GM21526 (cell line): Measurements from ENCODE around the gene THAP9.
"Not testable (repeated sequence)": the region's sequence is repeated elsewhere in the genome, so short reads cannot be mapped to it uniquely, and the experiment has no call there.

Experiments
- ATAC-seq: cut with Tn5 transposase; IDR thresholded peaks from one replicate; pipeline ENCODE4 v1.9.1; 2021; ENCODE audit warnings: moderate library complexity; ENCODE audit not compliant: unreplicated experiment, low FRiP score

Gene THAP9, protein sequence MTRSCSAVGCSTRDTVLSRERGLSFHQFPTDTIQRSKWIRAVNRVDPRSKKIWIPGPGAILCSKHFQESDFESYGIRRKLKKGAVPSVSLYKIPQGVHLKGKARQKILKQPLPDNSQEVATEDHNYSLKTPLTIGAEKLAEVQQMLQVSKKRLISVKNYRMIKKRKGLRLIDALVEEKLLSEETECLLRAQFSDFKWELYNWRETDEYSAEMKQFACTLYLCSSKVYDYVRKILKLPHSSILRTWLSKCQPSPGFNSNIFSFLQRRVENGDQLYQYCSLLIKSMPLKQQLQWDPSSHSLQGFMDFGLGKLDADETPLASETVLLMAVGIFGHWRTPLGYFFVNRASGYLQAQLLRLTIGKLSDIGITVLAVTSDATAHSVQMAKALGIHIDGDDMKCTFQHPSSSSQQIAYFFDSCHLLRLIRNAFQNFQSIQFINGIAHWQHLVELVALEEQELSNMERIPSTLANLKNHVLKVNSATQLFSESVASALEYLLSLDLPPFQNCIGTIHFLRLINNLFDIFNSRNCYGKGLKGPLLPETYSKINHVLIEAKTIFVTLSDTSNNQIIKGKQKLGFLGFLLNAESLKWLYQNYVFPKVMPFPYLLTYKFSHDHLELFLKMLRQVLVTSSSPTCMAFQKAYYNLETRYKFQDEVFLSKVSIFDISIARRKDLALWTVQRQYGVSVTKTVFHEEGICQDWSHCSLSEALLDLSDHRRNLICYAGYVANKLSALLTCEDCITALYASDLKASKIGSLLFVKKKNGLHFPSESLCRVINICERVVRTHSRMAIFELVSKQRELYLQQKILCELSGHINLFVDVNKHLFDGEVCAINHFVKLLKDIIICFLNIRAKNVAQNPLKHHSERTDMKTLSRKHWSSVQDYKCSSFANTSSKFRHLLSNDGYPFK

DNA sequence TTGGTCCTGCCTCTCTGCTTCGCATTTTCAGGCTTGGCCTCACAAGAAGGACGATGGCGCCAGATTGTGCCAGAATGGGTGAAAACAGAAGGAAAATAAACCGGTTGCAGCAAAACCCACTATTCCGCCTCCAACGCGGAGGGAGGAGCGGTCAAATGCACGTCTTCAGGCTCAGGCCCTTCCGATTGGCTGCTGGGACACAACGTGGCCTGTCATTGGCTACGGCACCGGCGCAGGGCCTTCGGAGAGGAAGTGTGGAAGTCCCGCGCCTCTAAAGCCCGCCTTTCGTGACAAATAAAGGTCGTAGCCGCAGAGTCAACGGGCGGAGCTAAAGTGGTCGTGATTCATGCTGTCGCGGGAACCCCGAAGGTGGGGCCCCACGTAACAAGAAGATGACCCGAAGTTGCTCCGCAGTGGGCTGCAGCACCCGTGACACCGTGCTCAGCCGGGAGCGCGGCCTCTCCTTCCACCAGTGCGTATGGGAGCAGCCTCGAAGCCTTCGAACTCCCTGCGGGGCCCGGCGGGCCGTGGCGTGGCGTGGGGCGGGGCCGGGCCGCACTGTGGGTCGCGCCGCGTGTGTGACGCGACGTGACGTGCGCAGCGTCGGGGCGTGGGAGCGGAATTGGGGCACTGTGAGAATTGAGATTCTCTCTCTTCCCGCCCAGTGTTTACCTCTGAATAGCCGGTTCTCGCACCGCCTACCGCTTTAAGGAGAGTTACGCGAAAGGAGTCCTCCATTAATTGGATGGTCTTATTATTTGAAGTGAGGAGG, at the start of gene THAP9:
Gene THAP9, plus strand, starts transcription at position 325 of the 772 bp plus-strand sequence. Its CDS starts 68 bp downstream, at position 393.
- ATAC-seq: peak; percentile 86

DNA sequence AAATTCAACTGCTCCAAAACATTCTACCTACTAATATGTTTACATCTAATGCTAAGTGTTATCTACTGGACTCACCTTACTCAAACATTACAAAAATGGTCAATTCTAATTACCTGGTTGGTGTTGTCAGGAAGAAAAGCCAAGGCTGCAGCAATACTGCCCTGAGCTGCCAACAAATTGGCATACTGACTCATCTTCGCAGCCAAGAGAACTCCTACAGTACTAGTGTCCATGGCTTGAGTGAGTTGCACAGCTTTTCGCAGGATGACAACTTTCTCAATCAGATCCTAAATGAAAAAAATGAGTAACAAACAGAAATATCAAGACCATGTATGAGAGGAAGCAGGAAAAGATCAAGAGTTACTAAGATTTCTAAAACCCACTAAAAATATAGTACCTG, 49.2 kb upstream of the THAP9 start:
- no peak for ATAC-seq

DNA sequence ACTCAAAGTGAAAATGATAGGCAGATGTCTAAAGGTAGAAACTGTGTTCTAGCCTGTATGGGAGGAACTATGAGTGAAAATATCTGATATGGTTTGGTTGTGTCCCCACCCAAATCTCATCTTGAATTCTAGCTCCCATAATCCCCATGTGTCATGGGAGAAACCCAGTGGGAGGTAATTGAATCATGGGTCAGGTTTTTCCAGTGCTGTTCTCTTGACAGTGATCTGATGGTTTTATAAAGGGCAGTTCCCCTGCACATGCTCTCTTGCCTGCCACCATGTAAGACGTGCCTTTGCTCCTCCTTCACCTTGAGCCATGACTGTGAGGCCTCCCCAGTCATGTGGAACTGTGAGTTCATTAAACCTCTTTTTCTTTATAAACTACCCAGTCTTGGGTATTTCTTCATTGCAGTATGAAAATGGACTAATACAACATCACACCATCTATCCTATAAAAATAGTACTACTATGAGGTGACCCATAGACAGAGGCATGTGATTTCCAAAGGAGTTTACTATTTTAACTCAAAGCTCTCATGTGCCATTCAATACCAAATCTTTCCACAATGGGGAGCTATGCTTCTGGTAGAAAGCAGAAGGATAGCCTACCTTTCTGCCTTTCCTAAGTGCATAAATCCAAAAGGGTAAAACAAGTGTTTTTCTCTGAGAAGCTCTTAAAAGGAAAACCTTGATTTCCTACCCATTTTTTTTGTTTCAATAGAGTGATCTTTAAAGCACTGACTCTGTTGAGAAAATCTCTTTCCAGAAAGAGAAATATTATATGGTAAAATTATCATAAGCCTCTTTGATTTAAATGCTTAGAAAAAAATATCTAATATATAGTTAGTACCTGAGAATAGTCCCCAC, 48.4 kb upstream of the THAP9 start:
- no peak for ATAC-seq

DNA sequence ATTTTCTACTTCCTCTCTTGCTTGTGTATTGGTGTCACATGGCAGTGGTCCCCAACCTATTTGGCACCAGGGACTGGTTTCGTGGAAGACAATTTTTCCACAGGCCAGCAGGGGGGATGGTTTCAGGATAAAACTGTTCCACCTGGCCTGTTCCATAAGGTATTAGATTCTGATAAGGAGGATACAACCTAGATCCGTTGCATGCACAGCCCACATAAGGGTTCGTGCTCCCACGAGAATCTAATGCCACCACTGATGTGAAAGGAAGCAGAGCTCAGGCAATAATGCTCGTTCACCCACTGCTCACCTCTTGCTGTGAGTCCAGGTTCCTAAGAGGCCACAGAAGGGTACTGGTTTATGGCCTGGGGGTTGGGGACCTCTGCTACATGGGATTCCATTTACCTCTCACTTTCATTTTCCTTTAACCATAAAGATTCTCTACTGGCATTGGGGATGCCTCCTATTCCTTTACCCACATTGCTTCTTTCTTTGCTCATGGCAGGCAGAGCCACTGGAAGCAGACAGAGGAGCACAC, 47.7 kb upstream of the THAP9 start:
- ATAC-seq: no peak

DNA sequence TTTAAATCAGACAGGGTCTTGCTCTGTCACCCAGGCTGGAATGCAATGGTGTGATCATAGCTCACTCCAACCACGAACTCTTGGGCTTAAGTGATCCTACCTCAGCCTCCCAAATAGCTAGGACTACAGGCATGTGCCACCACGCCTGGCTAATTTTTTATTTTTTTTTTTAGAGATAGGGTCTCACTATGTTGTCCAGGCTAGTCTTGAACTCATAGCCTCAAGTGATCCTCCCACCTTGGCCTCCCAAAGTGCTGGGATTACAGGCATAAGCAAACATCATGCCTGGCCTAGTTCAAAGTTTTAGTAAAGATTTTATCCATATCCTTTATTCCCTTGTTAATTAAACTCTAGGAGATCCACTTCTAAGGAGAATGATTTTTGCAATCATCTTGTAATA, 40.0 kb upstream of the THAP9 start:
- ATAC-seq: not testable (repeated sequence)

DNA sequence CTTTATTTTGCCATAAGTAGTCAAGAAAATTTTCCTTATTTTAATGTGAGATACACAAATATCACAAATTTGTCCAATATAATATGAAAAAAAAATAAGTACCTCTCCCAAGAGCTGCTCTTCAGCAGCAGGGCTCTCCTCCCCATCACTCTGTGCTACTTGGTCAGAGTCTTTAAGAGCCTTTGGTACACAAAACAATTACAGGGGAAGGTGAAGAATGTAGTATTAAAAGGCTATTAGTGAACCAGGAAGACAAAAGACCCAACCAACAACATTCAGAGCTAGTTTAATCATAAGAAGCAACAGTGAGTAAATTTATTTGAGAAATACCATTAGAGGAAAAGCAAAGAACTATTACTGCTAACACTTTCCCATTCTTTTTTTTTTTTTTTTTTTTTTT, 39.0 kb upstream of the THAP9 start:
- ATAC-seq: no peak

DNA sequence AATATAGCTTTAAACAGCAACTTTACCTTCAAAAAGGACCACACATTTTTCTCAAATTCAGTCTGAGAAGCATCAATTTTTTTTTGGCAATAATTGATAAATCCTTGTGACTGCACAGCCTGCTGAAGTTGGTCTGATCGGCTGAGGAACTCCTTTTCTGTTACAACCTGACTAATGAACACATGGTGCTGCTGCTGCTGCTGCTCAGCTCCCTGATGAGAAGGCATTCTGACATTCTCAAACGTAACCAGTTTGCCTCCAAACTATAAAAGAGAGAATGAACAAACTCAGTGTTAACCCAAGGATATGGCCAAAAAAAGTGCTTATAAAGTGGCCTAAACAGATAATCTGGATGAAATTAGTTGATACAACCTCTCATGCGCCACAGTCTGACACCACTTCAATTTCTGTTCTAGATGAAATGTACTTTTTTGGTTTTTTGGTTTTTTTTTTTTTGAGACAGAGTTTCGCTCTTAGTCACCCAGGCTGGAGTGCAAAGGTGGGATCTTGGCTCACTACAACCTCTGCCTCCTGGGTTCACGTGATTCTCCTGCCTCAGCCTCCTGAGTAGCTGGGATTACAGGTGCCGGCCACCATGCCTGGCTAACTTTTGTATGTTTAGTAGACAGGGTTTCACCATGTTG, 36.1 kb upstream of the THAP9 start:
- no peak for ATAC-seq

DNA sequence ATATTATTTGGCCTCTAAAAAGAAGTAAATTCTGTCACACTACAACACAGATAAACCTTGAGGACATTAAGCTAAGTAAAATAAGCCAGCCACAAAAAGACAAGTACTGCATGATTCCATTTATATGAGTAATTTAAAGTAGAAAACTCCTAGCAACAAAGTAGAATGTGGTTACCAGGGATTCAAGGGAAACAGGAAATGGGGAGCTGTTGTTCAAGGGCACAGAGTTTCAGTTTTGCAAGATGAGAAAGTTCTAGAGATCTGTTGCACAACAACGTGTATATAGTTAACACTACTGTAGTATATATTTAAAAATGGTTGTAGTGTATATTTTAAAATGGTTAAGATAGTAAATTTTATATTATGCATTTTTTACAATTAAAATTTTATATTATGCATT, 34.9 kb upstream of the THAP9 start:
- no peak for ATAC-seq

DNA sequence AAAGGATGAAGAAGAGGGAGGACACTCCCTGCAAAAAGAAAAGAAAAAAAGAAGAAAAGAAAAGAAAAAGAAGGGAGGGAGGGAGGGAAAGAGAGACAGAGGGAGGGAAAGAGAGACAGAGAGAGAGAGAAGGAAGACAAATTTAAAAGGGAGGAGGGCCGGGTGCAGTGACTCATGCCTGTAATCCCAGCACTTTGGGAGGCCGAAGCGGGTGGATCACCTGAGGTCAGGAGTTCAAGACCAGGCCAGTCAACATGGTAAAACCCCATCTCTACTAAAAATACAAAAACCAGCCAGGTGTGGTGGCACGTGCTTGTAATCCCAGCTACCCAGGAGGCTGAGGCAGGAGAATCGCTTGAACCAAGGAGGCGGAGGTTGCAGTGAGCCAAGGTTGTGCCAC, 34.5 kb upstream of the THAP9 start:
- not testable (repeated sequence) for ATAC-seq

DNA sequence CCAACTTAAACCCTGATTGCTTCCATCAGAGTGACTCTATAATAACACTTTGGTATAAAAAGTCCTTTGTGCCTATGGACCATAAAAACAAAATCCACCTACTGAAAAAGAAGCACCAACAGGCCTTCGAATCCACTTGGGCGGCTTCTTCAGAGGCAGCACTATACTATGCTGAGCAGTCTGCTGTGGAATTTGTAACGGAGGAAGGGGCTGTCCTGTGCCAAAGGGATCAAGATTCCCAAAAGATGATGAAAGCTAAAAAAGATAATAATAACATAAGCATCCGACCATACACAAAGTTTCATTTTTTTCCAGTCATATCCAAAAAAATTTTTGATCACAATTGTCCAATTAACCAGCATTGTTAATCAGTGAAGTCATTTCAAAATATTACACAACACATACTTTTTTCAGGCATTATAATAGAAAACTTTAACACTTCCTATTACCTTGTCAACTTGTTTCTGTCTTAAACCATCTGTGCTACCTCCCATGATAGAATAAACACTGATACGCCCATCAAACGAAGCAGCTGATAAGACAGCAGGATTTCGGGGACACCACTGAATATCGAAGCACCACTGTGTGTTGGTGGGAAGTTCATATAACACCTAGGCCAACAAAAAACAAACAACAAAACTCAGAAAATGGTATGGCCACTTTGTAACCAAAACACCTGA, 33.7 kb upstream of the THAP9 start:
- ATAC-seq: no peak

DNA sequence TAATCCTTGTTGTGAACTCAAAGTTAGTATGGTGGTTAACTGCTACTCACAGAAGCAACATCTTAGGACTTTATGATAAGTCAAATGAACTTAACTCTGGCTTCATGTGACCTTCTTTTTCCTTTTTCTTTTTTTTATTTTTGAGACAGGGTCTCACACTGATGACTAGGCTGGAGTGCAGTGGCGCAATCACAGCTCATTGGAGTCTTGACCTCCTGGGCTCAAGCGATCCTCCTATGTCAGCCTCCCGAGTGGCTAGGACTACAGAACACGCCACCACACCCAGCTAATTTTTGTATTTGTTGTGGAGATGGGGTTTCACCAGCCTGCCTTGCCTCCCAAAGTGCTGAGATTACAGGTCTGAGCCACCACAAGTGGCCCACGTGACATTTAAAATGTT, 32.0 kb upstream of the THAP9 start:
- no peak for ATAC-seq

DNA sequence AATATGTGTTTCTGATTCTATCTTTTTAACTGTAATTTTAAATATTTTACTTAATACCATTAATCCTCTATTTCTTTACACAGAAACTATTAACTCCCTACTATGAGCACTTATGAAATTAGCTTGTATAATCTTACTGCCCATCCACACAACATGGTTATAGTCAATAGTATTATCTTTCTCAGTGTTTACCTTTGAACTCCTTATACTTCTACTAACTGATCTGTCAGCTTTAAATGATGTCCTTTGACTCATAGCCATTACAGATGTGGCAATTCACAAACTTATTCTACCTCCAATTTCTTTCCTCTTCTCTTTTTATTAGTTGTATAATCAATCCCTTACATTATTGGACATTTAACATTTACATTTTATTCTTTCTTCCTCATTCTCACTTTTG, 15.1 kb upstream of the THAP9 start:
- no peak for ATAC-seq

DNA sequence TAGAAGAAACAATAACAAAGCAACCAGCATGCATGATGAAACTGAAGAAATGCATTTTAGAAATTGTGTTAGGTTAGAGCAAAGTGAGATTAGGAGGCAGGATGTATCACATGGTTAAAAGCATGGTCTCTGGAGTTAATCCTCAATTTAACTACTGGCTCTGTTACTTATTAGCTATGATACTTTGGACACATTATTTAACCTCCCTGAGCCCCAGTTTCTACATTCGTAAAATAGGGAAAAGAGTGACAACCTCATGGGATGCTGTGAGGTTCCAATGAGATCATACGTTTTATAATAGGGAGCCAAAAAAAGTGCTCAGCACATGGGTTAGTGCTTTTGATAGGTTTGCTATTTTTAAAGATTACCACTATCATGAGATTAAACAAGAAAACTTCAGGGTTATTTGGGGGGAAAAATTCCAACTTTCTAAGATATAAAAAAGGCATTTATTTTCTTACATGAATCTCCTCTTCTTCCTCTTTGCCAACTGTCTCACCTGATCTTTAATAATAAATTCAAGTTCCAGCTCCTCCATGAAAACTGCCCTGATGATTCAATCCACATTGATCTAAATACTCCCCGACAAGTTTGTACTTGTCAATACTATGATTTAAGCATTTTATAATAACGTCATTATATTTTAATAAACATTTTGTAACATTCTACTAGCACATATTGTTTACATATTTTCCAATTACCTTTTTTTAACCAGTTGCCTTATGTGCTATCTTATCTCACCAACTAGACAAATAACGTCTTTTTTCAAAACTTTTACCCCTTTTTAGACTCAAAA, 14.2 kb upstream of the THAP9 start:
- ATAC-seq: no peak

DNA sequence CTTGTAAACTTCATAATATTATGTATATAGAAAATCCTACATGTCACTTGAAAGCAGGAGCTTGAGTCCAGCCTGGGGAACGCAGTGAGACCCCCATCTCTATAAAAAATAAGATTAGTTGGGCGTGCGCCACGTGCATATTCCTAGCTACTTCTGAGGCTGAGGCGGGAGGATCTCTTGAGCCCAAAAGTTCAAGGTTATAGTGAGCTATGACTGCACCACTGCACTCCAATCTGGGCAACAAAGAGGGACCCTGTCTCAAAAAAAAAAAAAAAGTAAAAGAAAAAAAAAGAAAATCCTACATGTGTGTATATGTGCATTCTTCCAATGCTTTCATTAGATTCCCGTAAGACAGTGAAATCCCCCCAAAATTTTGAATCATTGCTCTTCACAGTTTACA, 11.2 kb upstream of the THAP9 start:
- no peak for ATAC-seq

DNA sequence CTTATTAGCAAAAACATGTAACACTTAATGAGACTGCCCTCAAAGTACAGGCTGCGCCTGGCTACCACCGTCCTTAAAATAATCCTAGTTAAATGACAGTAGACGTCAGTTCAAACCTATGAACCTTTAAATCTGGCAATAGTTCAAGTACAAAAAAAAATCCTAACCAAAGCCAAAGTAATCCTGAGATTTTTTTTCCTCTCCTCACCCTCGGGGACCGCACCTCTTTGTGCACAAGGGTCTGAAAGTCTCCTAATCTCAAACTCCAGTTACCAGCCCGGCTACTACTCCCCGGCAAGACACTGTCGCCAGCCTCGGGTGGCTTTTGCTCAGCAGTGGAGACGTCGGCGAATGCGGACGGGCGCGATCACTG, 10.0 kb upstream of the THAP9 start:
- ATAC-seq: peak; percentile 1

DNA sequence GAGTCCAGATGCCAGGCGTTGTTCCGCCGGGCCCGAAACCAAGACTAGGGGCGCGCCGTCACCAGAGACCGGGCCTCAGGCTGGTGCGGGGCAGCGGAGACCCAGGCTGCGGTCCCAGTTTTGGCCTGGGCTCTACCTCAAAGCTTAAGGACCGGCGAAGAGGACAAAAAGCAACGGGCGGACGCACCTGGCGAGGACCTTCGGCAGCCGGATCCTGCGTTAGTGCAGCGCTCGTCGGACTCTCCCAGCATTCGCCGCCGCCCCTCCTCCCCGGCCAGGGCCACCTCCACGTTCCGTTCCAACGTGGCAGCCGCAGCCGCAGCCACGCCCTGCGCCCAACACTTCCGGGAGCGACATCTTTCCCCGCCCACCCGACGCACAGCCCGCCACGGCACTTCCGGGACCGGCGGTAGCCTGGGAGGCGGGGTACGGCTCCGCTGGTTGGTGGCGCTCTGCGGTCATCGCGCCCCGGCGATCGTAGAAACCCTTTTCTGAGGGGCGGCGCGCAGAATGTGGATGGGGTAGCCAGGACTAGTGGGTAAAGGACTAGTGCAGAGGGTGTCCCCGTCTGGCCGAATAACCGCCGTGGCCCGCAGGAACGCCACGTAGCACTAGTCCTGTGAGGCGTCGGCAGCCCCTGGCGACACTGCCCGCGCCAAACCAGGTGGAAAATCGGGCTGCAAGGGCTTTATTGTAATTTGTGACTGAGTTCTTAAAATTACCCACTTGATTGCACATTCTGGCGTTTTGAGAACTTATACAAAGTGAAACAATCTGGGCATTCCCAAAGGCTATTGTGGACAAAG, 9.4 kb upstream of the THAP9 start, which contains the start of gene SEC31A:
Gene SEC31A, minus strand, starts transcription at position 253 of the 806 bp plus-strand sequence. CDS start 9,217 bp downstream, outside the sequence.
- peak; percentile 87 for ATAC-seq
